WTC11 (cell line): ENCODE measurements around the gene GRWD1. TPM values are rescaled to one million over a fixed set of nuclear protein-coding genes. Genes with fewer than 3 reads are reported as not detected.

Experiments
- ATAC-seq: fragments of 200-7000 bp; cut with Tn5 transposase; 2 replicates; pipeline ENCODE4 v1.10.0; 2021; ENCODE audit warnings: mild to moderate bottlenecking, moderate library complexity
- CTCF ChIA-PET: fragments of 300-600 bp; sonication (Branson Sonifier 250); formaldehyde crosslinking; loops from one replicate; lab custom pipeline; 2021; ENCODE audit warnings: antibody characterized with exemption; lab: Charles Lee
- POLR2A ChIA-PET: fragments of 350-600 bp; sonication (Branson Sonifier 250); formaldehyde crosslinking; loops from one replicate; lab custom pipeline; 2021; ENCODE audit warnings: antibody characterized with exemption; lab: Charles Lee
- DNase-seq: peaks from one replicate; pipeline ENCODE4 v3.0.0; 2021; ENCODE audit warnings: low spot score
- H3K27ac Mint-ChIP-seq: 2 replicates; pipeline ENCODE4 v1.8.0; 2021; ENCODE audit warnings: mixed read lengths
- H3K27me3 Mint-ChIP-seq: 2 replicates; pipeline ENCODE4 v1.8.0; 2021; ENCODE audit warnings: low read depth, mild to moderate bottlenecking, moderate library complexity, mixed read lengths
- H3K36me3 Mint-ChIP-seq: 2 replicates; pipeline ENCODE4 v1.8.0; 2021; ENCODE audit warnings: mixed read lengths
- H3K4me1 Mint-ChIP-seq: 2 replicates; pipeline ENCODE4 v1.8.0; 2022; ENCODE audit warnings: mixed read lengths
- H3K4me3 Mint-ChIP-seq: 2 replicates; pipeline ENCODE4 v1.8.0; 2021; ENCODE audit warnings: mild to moderate bottlenecking, moderate library complexity, mixed read lengths
- H3K9me3 Mint-ChIP-seq: 2 replicates; pipeline ENCODE4 v1.8.0; 2021; ENCODE audit warnings: mixed read lengths
- CTCF ChIP-seq: fragments of 200-600 bp; IDR thresholded peaks from 2 replicates; pipeline ENCODE4 v1.8.0; 2022; ENCODE audit warnings: antibody characterized with exemption
- E2F4 ChIP-seq: sonication (generic); formaldehyde crosslinking; IDR thresholded peaks from 2 replicates; pipeline ENCODE4 v1.8.1; 2022; ENCODE audit warnings: low read depth, mild to moderate bottlenecking, moderate library complexity, missing genetic modification reagents, borderline replicate concordance
- ESRRA ChIP-seq: sonication (generic); formaldehyde crosslinking; IDR thresholded peaks from 2 replicates; pipeline ENCODE4 v1.8.1; 2022; ENCODE audit warnings: mild to moderate bottlenecking, missing genetic modification reagents, borderline replicate concordance
- FOXJ3 ChIP-seq: sonication (generic); formaldehyde crosslinking; IDR thresholded peaks from 2 replicates; pipeline ENCODE4 v1.9.0; 2021; ENCODE audit warnings: missing genetic modification reagents, mild to moderate bottlenecking, borderline replicate concordance
- FOXP4 ChIP-seq: sonication (generic); formaldehyde crosslinking; IDR thresholded peaks from 2 replicates; pipeline ENCODE4 v1.8.0; 2022; ENCODE audit warnings: mild to moderate bottlenecking, missing genetic modification reagents
- GRHL2 ChIP-seq: fragments of 250-450 bp; sonication (Bioruptor Pico); IDR thresholded peaks from 2 replicates; pipeline ENCODE4 v1.8.0; 2022; ENCODE audit warnings: mild to moderate bottlenecking, moderate library complexity; ENCODE audit not compliant: insufficient replicate concordance, severe bottlenecking
- JAZF1 ChIP-seq: fragments of 250-450 bp; sonication (Bioruptor Pico); IDR thresholded peaks from 2 replicates; pipeline ENCODE4 v1.9.0; 2021; ENCODE audit warnings: moderate library complexity, mild to moderate bottlenecking, inconsistent platforms
- NFYB ChIP-seq: sonication (generic); formaldehyde crosslinking; conservative IDR thresholded peaks from 2 replicates; pipeline ENCODE4 v1.8.0; 2022; ENCODE audit warnings: low read depth, missing genetic modification reagents
- PRDM15 ChIP-seq: sonication (generic); formaldehyde crosslinking; IDR thresholded peaks from 2 replicates; pipeline ENCODE4 v1.8.0; 2022; ENCODE audit warnings: missing genetic modification reagents
- ZNF396 ChIP-seq: fragments of 250-450 bp; sonication (Bioruptor Pico); IDR thresholded peaks from 2 replicates; pipeline ENCODE4 v1.8.0; 2021; ENCODE audit warnings: mild to moderate bottlenecking, moderate library complexity, borderline replicate concordance
- total RNA-seq: library from RNA; stranded (reverse); gene quantifications from 3 replicates; pipeline ENCODE4 v1.2.3, GENCODE V29; 2021
- TF ChIP-seq, protein P1 (sequence below): sonication (generic); formaldehyde crosslinking; IDR thresholded peaks from 2 replicates; pipeline ENCODE4 v1.8.1; 2022; ENCODE audit warnings: low read depth, missing genetic modification reagents, borderline replicate concordance
- TF ChIP-seq, protein P2 (sequence below): sonication (generic); formaldehyde crosslinking; conservative IDR thresholded peaks from 2 replicates; pipeline ENCODE4 v1.8.1; 2022; ENCODE audit warnings: mild to moderate bottlenecking, missing genetic modification reagents
- TF ChIP-seq, protein P3 (sequence below): sonication (generic); formaldehyde crosslinking; conservative IDR thresholded peaks from 2 replicates; pipeline ENCODE4 v1.8.1; 2023; ENCODE audit warnings: mild to moderate bottlenecking, low read depth, missing genetic modification reagents, moderate library complexity

Gene GRWD1
- total RNA-seq, 1 experiment from 2014 or later = 67.2 TPM

DNA sequence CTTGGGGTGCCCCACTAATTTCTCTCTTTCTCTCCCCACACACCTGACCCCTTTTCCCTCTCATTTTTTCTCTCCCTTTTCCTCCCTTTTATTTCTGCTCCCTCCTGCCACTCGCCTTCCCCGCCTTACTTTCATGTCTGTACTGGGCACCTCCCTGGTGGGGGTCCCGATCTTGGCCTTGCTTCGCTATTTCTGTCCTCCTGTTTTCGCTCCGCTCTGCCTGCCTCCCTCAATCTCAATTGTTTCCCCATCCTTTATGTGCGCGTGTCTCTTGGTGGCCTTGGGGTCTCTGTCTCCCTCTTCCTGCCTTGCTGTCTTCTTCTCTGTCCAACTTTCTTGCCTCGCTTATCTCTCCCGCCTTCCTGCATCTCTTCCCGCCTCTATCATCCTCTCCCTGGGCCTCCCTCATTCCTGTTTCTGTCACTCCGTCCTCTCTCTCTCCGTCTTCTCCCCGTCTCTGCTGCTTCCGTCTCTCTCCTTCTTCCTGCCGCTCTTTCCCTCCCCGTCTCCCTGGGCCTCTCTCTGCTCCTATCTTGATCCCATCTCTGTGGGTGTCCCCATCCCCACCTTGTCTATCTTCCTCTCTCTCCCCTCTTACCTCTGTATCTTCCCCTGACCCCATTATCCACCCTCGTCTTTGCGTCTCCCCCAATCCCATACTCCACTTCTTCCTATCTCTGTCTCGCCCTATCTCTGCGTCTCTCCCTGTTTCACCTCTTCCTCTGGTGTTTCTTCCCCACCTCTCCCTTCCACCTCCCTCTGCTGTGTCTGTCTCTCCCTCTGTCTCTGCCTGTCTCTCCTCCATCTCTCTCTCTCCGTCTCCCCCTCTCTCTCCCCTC lies 48.3 kb upstream of the GRWD1 start (continued):
- TF ChIP-seq, protein P1, sequence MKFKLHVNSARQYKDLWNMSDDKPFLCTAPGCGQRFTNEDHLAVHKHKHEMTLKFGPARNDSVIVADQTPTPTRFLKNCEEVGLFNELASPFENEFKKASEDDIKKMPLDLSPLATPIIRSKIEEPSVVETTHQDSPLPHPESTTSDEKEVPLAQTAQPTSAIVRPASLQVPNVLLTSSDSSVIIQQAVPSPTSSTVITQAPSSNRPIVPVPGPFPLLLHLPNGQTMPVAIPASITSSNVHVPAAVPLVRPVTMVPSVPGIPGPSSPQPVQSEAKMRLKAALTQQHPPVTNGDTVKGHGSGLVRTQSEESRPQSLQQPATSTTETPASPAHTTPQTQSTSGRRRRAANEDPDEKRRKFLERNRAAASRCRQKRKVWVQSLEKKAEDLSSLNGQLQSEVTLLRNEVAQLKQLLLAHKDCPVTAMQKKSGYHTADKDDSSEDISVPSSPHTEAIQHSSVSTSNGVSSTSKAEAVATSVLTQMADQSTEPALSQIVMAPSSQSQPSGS (CRISPR knock-in tag) = no peak
- TF ChIP-seq, protein P2, sequence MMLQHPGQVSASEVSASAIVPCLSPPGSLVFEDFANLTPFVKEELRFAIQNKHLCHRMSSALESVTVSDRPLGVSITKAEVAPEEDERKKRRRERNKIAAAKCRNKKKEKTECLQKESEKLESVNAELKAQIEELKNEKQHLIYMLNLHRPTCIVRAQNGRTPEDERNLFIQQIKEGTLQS = no peak
- TF ChIP-seq E2F4 (CRISPR knock-in tag) (no peak), PRDM15 (no peak), ZNF396 (CRISPR knock-in tag) (no peak), CTCF (no peak)
- TF ChIP-seq, protein P3, sequence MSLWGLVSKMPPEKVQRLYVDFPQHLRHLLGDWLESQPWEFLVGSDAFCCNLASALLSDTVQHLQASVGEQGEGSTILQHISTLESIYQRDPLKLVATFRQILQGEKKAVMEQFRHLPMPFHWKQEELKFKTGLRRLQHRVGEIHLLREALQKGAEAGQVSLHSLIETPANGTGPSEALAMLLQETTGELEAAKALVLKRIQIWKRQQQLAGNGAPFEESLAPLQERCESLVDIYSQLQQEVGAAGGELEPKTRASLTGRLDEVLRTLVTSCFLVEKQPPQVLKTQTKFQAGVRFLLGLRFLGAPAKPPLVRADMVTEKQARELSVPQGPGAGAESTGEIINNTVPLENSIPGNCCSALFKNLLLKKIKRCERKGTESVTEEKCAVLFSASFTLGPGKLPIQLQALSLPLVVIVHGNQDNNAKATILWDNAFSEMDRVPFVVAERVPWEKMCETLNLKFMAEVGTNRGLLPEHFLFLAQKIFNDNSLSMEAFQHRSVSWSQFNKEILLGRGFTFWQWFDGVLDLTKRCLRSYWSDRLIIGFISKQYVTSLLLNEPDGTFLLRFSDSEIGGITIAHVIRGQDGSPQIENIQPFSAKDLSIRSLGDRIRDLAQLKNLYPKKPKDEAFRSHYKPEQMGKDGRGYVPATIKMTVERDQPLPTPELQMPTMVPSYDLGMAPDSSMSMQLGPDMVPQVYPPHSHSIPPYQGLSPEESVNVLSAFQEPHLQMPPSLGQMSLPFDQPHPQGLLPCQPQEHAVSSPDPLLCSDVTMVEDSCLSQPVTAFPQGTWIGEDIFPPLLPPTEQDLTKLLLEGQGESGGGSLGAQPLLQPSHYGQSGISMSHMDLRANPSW = no peak

DNA sequence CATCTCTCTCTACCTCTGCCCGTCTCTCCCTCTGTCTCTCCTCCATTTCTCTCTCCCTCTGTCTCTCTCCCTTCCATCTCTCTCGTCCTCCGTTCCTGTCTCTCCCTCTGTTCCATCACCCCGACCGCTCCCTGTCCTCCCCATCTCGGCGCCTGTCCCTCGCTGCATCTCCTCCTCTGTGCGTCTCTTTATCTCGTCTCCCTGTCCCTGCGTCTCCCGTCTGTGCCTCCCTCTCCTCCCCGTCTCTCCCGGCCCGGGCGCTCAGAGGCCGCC lies 47.7 kb upstream of the GRWD1 start:
- Mint-ChIP-seq H3K4me1 (peaks cover 69% of the 10 kb centered on the region), H3K36me3 (no peaks in the 10 kb centered on the region), H3K27ac (no peak overlapping the region), H3K4me3 (peak overlapping the region; percentile 92), H3K9me3 (no peaks in the 10 kb centered on the region), H3K27me3 (peaks cover 49% of the 10 kb centered on the region)
- ATAC-seq (no peak), DNase-seq (no peak)
- ChIA-PET CTCF (interaction anchor here (0.6 to 1.4 kb wide), 3 partner anchors 17 to 47 kb away, joined by 3 to 5 read pairs (median 3); no protein-coding TSS in a partner anchor), POLR2A (interaction anchor here (0.6 to 1.5 kb wide), 2 partner anchors 16 to 153 kb away, joined by 3 read pairs; no protein-coding TSS in a partner anchor)
- TF ChIP-seq PRDM15 (no peak), FOXJ3 (CRISPR knock-in tag) (no peak), NFYB (CRISPR knock-in tag) (no peak), JAZF1 (no peak), FOXP4 (CRISPR knock-in tag) (no peak), GRHL2 (CRISPR knock-in tag) (no peak), ESRRA (CRISPR knock-in tag) (no peak)
- TF ChIP-seq, protein P2 = no peak
- TF ChIP-seq, protein P1 (CRISPR knock-in tag) = no peak
